ENCODE data around the gene ETV5.
A peak's percentile ranks its signal among the peaks of the same experiment; 100 is the strongest.
"Not testable (repeated sequence)": the region's sequence is repeated elsewhere in the genome, so short reads cannot be mapped to it uniquely, and the experiment has no call there.

ETV5 gene

GRCh38 chr3:186025993-186026392, 82.9 kb downstream of the ETV5 start:
- not testable (repeated sequence) for DNase-seq (ENCODE audit: low read depth in 4 of 4, low spot score in 1 of 4)

GRCh38 chr3:186025161-186025560, 83.7 kb downstream of the ETV5 start:
- peak in 3 of 4 experiments; percentile 7 to 48 (median 12) for DNase-seq (ENCODE audit: low read depth in 4 of 4, low spot score in 1 of 4)

- no peak for DNase-seq (ENCODE audit: low read depth in 4 of 4, low spot score in 1 of 4)
These were observed 84.7 kb downstream of the ETV5 start for GRCh38 chr3:186024210-186024609.

- DNase-seq (ENCODE audit: low read depth in 4 of 4, low spot score in 1 of 4) = no peak
These were observed 86.0 kb downstream of the ETV5 start for GRCh38 chr3:186022931-186023330.

GRCh38 chr3:186021673-186022362, 87.1 kb downstream of the ETV5 start:
- DNase-seq (ENCODE audit: low read depth in 4 of 4, low spot score in 1 of 4) = no peak

GRCh38 chr3:186021250-186021649, 87.6 kb downstream of the ETV5 start:
- not testable (repeated sequence) for DNase-seq (ENCODE audit: low read depth in 4 of 4, low spot score in 1 of 4)

- not testable (repeated sequence) for DNase-seq (ENCODE audit: low read depth in 4 of 4, low spot score in 1 of 4)
These were observed 89.6 kb downstream of the ETV5 start for GRCh38 chr3:186019288-186019687.

- no peak for DNase-seq (ENCODE audit: low read depth in 4 of 4, low spot score in 1 of 4)
These were observed 94.0 kb downstream of the ETV5 start for GRCh38 chr3:186014866-186015265.

- no peak for DNase-seq (ENCODE audit: low read depth in 4 of 4, low spot score in 1 of 4)
These were observed 95.6 kb downstream of the ETV5 start for GRCh38 chr3:186013312-186013711.

GRCh38 chr3:186012137-186012536, 96.8 kb downstream of the ETV5 start:
- no peak for DNase-seq (ENCODE audit: low read depth in 4 of 4, low spot score in 1 of 4)

GRCh38 chr3:186004671-186005070, 104.2 kb downstream of the ETV5 start:
- DNase-seq (ENCODE audit: low read depth in 4 of 4, low spot score in 1 of 4) = no peak

- no peak for DNase-seq (ENCODE audit: low read depth in 4 of 4, low spot score in 1 of 4)
These were observed 104.7 kb downstream of the ETV5 start for GRCh38 chr3:186004209-186004608.

- DNase-seq (ENCODE audit: low read depth in 4 of 4, low spot score in 1 of 4) = no peak
These were observed 105.3 kb downstream of the ETV5 start for GRCh38 chr3:186003610-186004009.

- no peak for DNase-seq (ENCODE audit: low read depth in 4 of 4, low spot score in 1 of 4)
These were observed 105.9 kb downstream of the ETV5 start for GRCh38 chr3:186002884-186003472.

GRCh38 chr3:186001842-186002241, 107.0 kb downstream of the ETV5 start:
- DNase-seq (ENCODE audit: low read depth in 4 of 4, low spot score in 1 of 4) = no peak

GRCh38 chr3:185999221-185999620, 109.7 kb downstream of the ETV5 start:
- DNase-seq (ENCODE audit: low read depth in 4 of 4, low spot score in 1 of 4) = no peak

GRCh38 chr3:185998136-185998535, 110.8 kb downstream of the ETV5 start:
- no peak for DNase-seq (ENCODE audit: low read depth in 4 of 4, low spot score in 1 of 4)

- DNase-seq (ENCODE audit: low read depth in 4 of 4, low spot score in 1 of 4) = no peak
These were observed 111.8 kb downstream of the ETV5 start for GRCh38 chr3:185997130-185997529.

Data from stimulated activated CD4-positive, alpha-beta T cell treated with anti-CD3 and anti-CD28 coated beads, Interleukin-1b, Interleukin-23, amount 100 ng/mL, for 24 hours (primary cell).